NCI-H187 treated with DMSO at 0.1 percent for 48 hours (cell line): Measurements from ENCODE around the gene SLC7A1.

ENCODE experiments used
- DNase-seq: peaks from one replicate; lab custom pipeline; 2025; lab: John Stamatoyannopoulos, UW

SLC7A1 gene

GRCh38 chr13:29582171-29582570 is 13.3 kb downstream of the SLC7A1 start:
- no peak for DNase-seq

- no peak for DNase-seq
Observed at GRCh38 chr13:29581666-29582065, 13.8 kb downstream of the SLC7A1 start.

GRCh38 chr13:29579094-29579493 is 16.4 kb downstream of the SLC7A1 start:
- no peak for DNase-seq

- no peak for DNase-seq
Observed at GRCh38 chr13:29578300-29579085, 17.0 kb downstream of the SLC7A1 start.

- no peak for DNase-seq
Observed at GRCh38 chr13:29577136-29578051, 18.1 kb downstream of the SLC7A1 start.

- no peak for DNase-seq
Observed at GRCh38 chr13:29576581-29576980, 18.9 kb downstream of the SLC7A1 start.

GRCh38 chr13:29575098-29575497 is 20.4 kb downstream of the SLC7A1 start:
- DNase-seq = no peak

GRCh38 chr13:29573190-29573589 is 22.3 kb downstream of the SLC7A1 start:
- no peak for DNase-seq

- no peak for DNase-seq
Observed at GRCh38 chr13:29572575-29572974, 22.9 kb downstream of the SLC7A1 start.

- DNase-seq = no peak
Observed at GRCh38 chr13:29571876-29572570, 23.5 kb downstream of the SLC7A1 start.

- DNase-seq = no peak
Observed at GRCh38 chr13:29570051-29570654, 25.3 kb downstream of the SLC7A1 start.

GRCh38 chr13:29569253-29570050 is 26.0 kb downstream of the SLC7A1 start:
- DNase-seq = no peak

- no peak for DNase-seq
Observed at GRCh38 chr13:29568731-29569130, 26.8 kb downstream of the SLC7A1 start.

- DNase-seq = no peak
Observed at GRCh38 chr13:29567411-29567810, 28.1 kb downstream of the SLC7A1 start.

- DNase-seq = no peak
Observed at GRCh38 chr13:29566206-29566605, 29.3 kb downstream of the SLC7A1 start.

GRCh38 chr13:29564818-29565217 is 30.7 kb downstream of the SLC7A1 start:
- DNase-seq = no peak

- DNase-seq = no peak
Observed at GRCh38 chr13:29564373-29564772, 31.1 kb downstream of the SLC7A1 start.

- no peak for DNase-seq
Observed at GRCh38 chr13:29563941-29564340, 31.5 kb downstream of the SLC7A1 start.

GRCh38 chr13:29562786-29563438 is 32.6 kb downstream of the SLC7A1 start:
- DNase-seq = no peak

GRCh38 chr13:29561918-29562317 is 33.6 kb downstream of the SLC7A1 start:
- DNase-seq = no peak

- DNase-seq = no peak
Observed at GRCh38 chr13:29556742-29557141, 38.7 kb downstream of the SLC7A1 start.
